Stimulated activated CD4-positive, alpha-beta T cell treated with anti-CD3 and anti-CD28 coated beads, Interleukin-15, amount 100 ng/mL, for 1 hour (primary cell): ENCODE results near the gene SNIP1.
"Not testable (repeated sequence)": the region's sequence is repeated elsewhere in the genome, so short reads cannot be mapped to it uniquely, and the experiment has no call there.

ENCODE experiments used
- DNase-seq, 2 donors: peaks; one replicate each; pipeline ENCODE4 v3.0.0-alpha.2; 2020; ENCODE audit warnings: low read depth in 1 of 2, low spot score in 1 of 2

Gene SNIP1

GRCh38 chr1:37513795-37514349 lies 40.2 kb downstream of the SNIP1 start:
- DNase-seq = peak; percentile 11 to 47

DNA sequence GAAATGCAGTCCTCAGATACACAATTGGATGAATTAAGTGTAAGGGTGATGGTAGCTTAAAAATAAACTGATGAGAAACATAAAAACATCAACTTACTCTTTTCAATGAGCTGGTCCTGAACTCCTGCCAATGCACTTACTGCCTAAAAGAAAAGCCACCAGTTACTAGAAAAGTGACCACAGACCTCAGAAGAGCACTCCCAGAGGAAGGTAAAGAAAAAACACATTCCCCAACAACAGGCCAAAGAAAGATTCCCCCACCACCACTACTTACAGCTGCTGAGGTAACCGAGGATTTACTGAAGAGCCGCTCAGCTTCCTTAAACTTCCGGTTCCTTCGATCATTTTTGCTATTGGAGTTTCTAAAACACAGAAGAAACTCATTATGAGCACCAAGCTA lies 44.9 kb downstream of the SNIP1 start:
- DNase-seq = no peak

GRCh38 chr1:37506740-37507139 lies 47.4 kb downstream of the SNIP1 start:
- no peak for DNase-seq

DNA sequence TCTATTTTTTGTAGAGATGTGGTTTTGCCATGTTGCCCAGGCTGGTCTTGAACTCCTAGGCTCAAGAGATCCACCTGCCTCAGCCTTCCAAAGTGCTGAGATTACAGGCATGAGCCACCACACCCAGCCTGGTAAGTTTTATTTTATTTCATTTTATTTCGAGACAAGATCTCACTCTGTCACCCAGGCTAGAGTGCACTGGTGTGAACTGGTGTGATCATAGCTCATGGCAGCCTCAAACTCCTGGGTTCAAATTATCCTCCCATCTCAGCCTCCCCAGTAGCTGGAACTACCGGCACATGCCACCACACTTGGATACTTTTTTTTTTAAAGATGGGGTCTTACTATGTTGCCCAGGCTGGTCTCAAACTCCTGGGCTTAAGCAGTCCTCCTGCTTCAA lies 51.3 kb downstream of the SNIP1 start:
- DNase-seq = not testable (repeated sequence)

- DNase-seq = no peak
These were observed 52.0 kb downstream of the SNIP1 start for GRCh38 chr1:37502104-37502503.

GRCh38 chr1:37501661-37502060 lies 52.4 kb downstream of the SNIP1 start:
- DNase-seq = no peak

GRCh38 chr1:37498872-37499617 lies 55.0 kb downstream of the SNIP1 start:
- DNase-seq = no peak

- no peak for DNase-seq
These were observed 56.3 kb downstream of the SNIP1 start for GRCh38 chr1:37497832-37498231.

DNA sequence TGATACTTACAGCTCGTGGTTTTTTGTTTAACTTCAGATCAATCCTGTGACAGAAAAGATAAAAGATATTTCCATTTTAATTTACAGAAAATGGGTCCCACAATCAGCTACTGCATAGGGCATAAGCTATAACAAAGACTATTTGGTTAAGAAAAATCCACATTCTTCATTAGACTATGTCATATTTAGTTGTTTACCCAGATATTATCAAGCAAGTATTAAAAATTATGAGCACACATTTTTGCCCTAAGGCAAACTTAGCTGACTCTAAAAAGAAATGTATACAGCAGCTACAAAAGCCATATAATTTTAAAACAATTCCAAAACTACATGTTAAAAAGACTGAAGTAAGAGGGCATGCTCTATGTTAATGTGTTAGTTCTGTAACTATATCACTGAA lies 58.2 kb downstream of the SNIP1 start:
- no peak for DNase-seq

- no peak for DNase-seq
These were observed 60.6 kb downstream of the SNIP1 start for GRCh38 chr1:37493336-37494098.

DNA sequence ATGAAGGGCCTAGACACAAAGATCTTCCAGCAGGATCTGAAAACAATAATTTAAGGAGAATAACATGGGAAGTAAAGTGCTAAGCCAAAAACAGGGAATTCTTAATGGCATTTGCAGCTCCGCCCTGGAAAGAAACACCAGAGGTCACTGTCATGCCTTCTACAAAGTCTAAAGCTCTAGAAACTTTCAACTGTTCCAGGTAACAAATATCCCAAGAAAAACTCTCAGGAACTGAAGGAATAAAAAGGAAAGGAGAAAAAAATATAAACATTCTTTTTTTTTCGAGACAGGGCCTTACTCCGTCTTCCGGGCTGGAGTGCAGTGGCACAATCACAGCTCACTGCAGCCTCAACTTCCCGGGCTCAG lies 66.5 kb downstream of the SNIP1 start:
- DNase-seq = no peak

- DNase-seq = peak; percentile 61 to 74
These were observed 67.1 kb downstream of the SNIP1 start for GRCh38 chr1:37486680-37487618.

- no peak for DNase-seq
These were observed 68.0 kb downstream of the SNIP1 start for GRCh38 chr1:37485902-37486679.
